HL-60 (cell line): Measurements from ENCODE around the gene CADM1.

ENCODE experiments used
- DNase-seq, 2 experiments: peaks; one replicate each; pipeline ENCODE4 v3.0.0-alpha.2; 2010 to 2020; ENCODE audit warnings: low read depth in 1 of 2, low spot score in 1 of 2
- H3K27ac ChIP-seq: fragments of 250-450 bp; sonication (Bioruptor Pico); replicated peaks from 2 replicates; pipeline ENCODE4 v1.5.1; 2020; ENCODE audit warnings: mild to moderate bottlenecking, moderate library complexity
- H3K27me3 ChIP-seq: fragments of 250-450 bp; sonication (Bioruptor Pico); 2 replicates; pipeline ENCODE4 v1.5.1; 2021; ENCODE audit warnings: mild to moderate bottlenecking, moderate library complexity; ENCODE audit not compliant: insufficient read depth, poor library complexity, severe bottlenecking
- H3K4me3 ChIP-seq: replicated peaks from 2 replicates; pipeline ENCODE4 v1.5.1; 2011; ENCODE audit warnings: mild to moderate bottlenecking, control low read depth, low read length; ENCODE audit not compliant: insufficient read depth
- GABPA ChIP-seq: IDR thresholded peaks from 2 replicates; pipeline ENCODE4 v1.6.1; 2012; ENCODE audit warnings: low read depth
- POLR2AphosphoS5 ChIP-seq: IDR thresholded peaks from 2 replicates; pipeline ENCODE4 v1.6.1; 2012; ENCODE audit warnings: low read depth
- SPI1 ChIP-seq: IDR thresholded peaks from 2 replicates; pipeline ENCODE4 v1.6.1; 2012; ENCODE audit warnings: low read depth, mild to moderate bottlenecking, borderline replicate concordance
- TF ChIP-seq, protein P1 (sequence below): IDR thresholded peaks from one replicate; pipeline ENCODE4 v1.5.1; 2011; ENCODE audit warnings: low read length, control low read depth, inconsistent platforms; ENCODE audit not compliant: insufficient read depth
- TF ChIP-seq, protein P2 (sequence below): IDR thresholded peaks from 2 replicates; pipeline ENCODE4 v1.6.1; 2012; ENCODE audit warnings: low read depth; ENCODE audit not compliant: insufficient replicate concordance

Gene CADM1

DNA sequence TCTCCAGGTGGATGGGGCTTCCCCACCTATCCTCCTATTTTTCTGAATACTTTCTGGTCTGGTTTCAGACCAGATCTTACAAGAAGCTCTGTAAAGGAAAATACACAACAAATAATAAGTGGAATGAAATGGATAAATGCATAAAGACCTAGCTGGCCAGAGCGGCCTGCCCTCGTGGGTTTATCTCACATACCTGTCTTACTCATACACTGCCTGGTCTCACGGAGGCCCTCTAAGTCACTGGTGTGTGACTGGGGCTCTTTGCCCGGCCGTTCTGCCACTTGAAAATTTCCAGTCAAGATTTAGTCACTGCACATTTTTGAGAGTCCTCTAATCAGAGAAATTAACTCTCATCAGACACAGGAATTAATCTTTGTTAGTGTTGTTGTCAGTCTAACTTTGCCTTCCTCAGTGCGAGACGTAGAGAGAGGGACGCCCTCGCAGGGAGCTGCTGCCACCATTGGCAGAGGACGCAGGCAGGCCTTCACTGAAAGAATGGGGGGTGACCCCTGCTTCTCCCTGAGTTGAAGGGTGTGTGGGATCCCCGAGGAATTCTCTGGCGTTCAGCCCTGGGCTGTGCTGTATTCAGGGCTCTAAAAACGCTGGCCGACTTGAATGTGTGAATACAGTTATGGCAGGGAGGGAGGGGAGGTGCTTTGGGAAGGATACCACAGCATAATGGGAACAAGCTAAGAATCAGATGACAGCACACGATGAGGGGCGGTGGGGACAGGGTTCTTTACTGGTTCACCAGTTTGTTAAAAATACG is 46.3 kb upstream of the CADM1 start:
- Histone ChIP-seq H3K4me3 (no peak overlapping the region), H3K27ac (no peak overlapping the region), H3K27me3 (no peaks in the 10 kb centered on the region)
- DNase-seq: no peak
- TF ChIP-seq GABPA (no peak), POLR2AphosphoS5 (no peak), SPI1 (no peak)
- TF ChIP-seq, protein P1, sequence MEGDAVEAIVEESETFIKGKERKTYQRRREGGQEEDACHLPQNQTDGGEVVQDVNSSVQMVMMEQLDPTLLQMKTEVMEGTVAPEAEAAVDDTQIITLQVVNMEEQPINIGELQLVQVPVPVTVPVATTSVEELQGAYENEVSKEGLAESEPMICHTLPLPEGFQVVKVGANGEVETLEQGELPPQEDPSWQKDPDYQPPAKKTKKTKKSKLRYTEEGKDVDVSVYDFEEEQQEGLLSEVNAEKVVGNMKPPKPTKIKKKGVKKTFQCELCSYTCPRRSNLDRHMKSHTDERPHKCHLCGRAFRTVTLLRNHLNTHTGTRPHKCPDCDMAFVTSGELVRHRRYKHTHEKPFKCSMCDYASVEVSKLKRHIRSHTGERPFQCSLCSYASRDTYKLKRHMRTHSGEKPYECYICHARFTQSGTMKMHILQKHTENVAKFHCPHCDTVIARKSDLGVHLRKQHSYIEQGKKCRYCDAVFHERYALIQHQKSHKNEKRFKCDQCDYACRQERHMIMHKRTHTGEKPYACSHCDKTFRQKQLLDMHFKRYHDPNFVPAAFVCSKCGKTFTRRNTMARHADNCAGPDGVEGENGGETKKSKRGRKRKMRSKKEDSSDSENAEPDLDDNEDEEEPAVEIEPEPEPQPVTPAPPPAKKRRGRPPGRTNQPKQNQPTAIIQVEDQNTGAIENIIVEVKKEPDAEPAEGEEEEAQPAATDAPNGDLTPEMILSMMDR: no peak
- TF ChIP-seq, protein P2, sequence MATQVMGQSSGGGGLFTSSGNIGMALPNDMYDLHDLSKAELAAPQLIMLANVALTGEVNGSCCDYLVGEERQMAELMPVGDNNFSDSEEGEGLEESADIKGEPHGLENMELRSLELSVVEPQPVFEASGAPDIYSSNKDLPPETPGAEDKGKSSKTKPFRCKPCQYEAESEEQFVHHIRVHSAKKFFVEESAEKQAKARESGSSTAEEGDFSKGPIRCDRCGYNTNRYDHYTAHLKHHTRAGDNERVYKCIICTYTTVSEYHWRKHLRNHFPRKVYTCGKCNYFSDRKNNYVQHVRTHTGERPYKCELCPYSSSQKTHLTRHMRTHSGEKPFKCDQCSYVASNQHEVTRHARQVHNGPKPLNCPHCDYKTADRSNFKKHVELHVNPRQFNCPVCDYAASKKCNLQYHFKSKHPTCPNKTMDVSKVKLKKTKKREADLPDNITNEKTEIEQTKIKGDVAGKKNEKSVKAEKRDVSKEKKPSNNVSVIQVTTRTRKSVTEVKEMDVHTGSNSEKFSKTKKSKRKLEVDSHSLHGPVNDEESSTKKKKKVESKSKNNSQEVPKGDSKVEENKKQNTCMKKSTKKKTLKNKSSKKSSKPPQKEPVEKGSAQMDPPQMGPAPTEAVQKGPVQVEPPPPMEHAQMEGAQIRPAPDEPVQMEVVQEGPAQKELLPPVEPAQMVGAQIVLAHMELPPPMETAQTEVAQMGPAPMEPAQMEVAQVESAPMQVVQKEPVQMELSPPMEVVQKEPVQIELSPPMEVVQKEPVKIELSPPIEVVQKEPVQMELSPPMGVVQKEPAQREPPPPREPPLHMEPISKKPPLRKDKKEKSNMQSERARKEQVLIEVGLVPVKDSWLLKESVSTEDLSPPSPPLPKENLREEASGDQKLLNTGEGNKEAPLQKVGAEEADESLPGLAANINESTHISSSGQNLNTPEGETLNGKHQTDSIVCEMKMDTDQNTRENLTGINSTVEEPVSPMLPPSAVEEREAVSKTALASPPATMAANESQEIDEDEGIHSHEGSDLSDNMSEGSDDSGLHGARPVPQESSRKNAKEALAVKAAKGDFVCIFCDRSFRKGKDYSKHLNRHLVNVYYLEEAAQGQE: no peak

DNA sequence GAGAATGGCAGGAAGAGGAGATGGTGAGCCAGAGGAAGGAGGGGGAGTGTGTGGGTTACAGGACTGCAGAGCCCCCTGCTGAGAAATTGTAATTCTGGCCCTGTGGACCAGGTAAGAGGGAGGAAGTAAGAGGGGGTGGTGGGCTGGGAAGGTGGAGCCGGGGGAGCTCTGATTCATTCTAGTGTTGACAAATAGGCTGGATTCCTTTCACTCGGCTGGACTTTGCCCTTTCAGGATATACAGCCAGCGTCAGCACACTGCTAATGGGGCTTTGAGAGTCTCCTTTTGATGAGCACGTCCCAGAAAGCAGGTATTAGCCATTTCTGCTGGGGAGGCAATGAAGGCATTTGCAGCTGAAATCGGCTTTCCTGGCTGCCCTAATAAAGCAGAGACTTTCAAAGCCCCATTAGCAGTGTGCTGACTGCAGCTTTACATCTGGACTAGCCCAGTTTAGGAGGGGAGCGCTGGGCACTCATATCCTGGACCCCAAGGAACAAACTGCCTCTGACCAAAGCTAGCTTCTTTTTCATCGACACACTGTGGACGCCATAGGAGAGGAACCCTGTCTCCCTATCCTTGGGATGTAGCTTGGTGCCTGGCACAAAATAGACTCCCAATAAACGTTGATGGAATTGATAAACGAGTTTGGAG is 44.8 kb upstream of the CADM1 start:
- no peaks in the 10 kb centered on the region for H3K27me3 ChIP-seq
- DNase-seq: no peak
- no peak overlapping the region for H3K27ac ChIP-seq
- TF ChIP-seq POLR2AphosphoS5 (no peak), GABPA (no peak), SPI1 (no peak)
- TF ChIP-seq, protein P2: no peak
- TF ChIP-seq, protein P1: no peak
- no peak overlapping the region for H3K4me3 ChIP-seq

DNA sequence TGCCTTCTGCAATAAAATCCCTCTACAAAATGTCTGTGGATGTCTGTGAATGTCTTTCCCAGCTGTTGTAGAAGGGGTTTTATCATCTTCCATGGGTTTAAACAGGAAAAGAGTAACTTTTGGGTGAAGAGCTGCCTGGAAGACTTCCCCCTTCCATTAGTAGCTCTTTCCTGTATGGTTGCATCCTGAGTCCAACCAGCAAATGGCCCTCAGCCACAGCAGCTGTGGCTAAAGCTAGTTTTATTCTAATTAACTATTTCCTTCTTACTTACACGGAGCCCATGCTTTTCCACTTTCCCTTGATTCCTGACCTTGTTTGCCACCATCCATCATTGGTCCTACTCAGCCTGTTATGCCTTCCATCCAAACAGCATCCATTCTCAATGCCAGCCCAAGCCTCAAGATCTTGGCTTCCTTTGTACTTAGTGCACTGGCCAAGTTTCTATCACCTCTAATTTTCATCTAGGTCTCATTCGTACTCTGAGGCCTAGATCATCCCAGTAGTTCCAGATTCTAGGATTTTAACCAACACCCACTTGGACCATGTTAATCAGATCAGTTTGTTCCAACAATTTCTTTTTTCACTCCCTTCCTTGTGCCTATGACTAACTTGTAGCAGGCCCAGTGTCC is 41.5 kb upstream of the CADM1 start:
- TF ChIP-seq GABPA (no peak), POLR2AphosphoS5 (no peak), SPI1 (no peak)
- TF ChIP-seq, protein P1: no peak
- TF ChIP-seq, protein P2: no peak
- DNase-seq: no peak
- Histone ChIP-seq H3K27ac (no peak overlapping the region), H3K4me3 (no peak overlapping the region), H3K27me3 (peaks cover 3% of the 10 kb centered on the region)
